Neural cell (in vitro differentiated cells): Measurements from ENCODE around the gene GNPTG. TPM values are rescaled to one million over a fixed set of nuclear protein-coding genes. Genes with fewer than 3 reads are reported as not detected.

Experiments
- H2AFZ ChIP-seq: fragments of 200-600, 300-800 bp; sonication (generic), shearing (Covaris generic); 2 replicates; pipeline ENCODE4 v1.6.0; 2014; ENCODE audit warnings: low read depth, mild to moderate bottlenecking, antibody characterized with exemption, low read length, moderate library complexity
- H3F3A ChIP-seq: fragments of 200-600 bp; shearing (Covaris generic); 2 replicates; pipeline ENCODE4 v1.6.1; 2016; ENCODE audit warnings: mild to moderate bottlenecking, moderate library complexity, mixed read lengths, antibody characterized with exemption, low read length; ENCODE audit not compliant: insufficient read depth, poor library complexity, severe bottlenecking
- H3K27ac ChIP-seq: fragments of 200-600, 300-800 bp; sonication (generic), shearing (Covaris generic); 2 replicates; pipeline ENCODE4 v1.5.1; 2014; ENCODE audit warnings: mild to moderate bottlenecking, low read length, moderate library complexity
- H3K27me3 ChIP-seq: fragments of 300-800, 200-600 bp; sonication (generic), shearing (Covaris generic); 2 replicates; pipeline ENCODE4 v1.6.0; 2014; ENCODE audit warnings: mild to moderate bottlenecking, low read depth, low read length, moderate library complexity; ENCODE audit not compliant: insufficient read depth
- H3K36me3 ChIP-seq: fragments of 300-800, 200-600 bp; sonication (generic), shearing (Covaris generic); 2 replicates; pipeline ENCODE4 v1.5.1; 2014; ENCODE audit warnings: mild to moderate bottlenecking, antibody characterized with exemption, low read length, moderate library complexity; ENCODE audit not compliant: insufficient read depth
- H3K4me2 ChIP-seq: fragments of 300-800, 200-600 bp; sonication (generic), shearing (Covaris generic); 2 replicates; pipeline ENCODE4 v1.6.0; 2014; ENCODE audit warnings: mild to moderate bottlenecking, low read length
- H3K4me3 ChIP-seq: fragments of 300-800, 200-600 bp; sonication (generic), shearing (Covaris generic); 2 replicates; pipeline ENCODE4 v1.5.1; 2014; ENCODE audit warnings: mild to moderate bottlenecking, low read length, moderate library complexity
- H3K79me2 ChIP-seq: fragments of 200-600 bp; shearing (Covaris generic); replicated peaks from 2 replicates; pipeline ENCODE4 v1.6.0; 2014; ENCODE audit warnings: mild to moderate bottlenecking, low read length, moderate library complexity; ENCODE audit not compliant: insufficient read depth
- H3K9ac ChIP-seq: fragments of 300-800, 200-600 bp; sonication (generic), shearing (Covaris generic); 2 replicates; pipeline ENCODE4 v1.6.1; 2016; ENCODE audit warnings: mild to moderate bottlenecking, low read length, mixed read lengths
- H3K9me2 ChIP-seq: fragments of 200-600 bp; shearing (Covaris generic); 2 replicates; pipeline ENCODE4 v1.6.1; 2016; ENCODE audit warnings: mild to moderate bottlenecking, low read length, mixed read lengths; ENCODE audit not compliant: insufficient read depth
- H3K9me3 ChIP-seq: fragments of 200-600, 300-800 bp; sonication (generic), shearing (Covaris generic); 2 replicates; pipeline ENCODE4 v1.6.1; 2016; ENCODE audit warnings: mild to moderate bottlenecking, mixed run types, low read length, moderate library complexity, mixed read lengths
- H4K20me1 ChIP-seq: fragments of 200-600 bp; shearing (Covaris generic); 2 replicates; pipeline ENCODE4 v1.6.1; 2016; ENCODE audit warnings: mild to moderate bottlenecking, mixed run types; ENCODE audit not compliant: insufficient read depth
- CTCF ChIP-seq: fragments of 450-650 bp; IDR thresholded peaks from 2 replicates; pipeline ENCODE4 v1.5.1; 2014; ENCODE audit warnings: antibody characterized with exemption, mild to moderate bottlenecking, moderate library complexity; ENCODE audit not compliant: poor library complexity, severe bottlenecking
- EP300 ChIP-seq: fragments of 450-650 bp; conservative IDR thresholded peaks from 2 replicates; pipeline ENCODE4 v1.6.1; 2014; ENCODE audit warnings: antibody characterized with exemption, mild to moderate bottlenecking, moderate library complexity; ENCODE audit not compliant: poor library complexity, severe bottlenecking
- EZH2 ChIP-seq: fragments of 200-600, 300-800 bp; shearing (Covaris generic), sonication (generic); IDR thresholded peaks from 2 replicates; pipeline ENCODE4 v1.6.1; 2014; ENCODE audit warnings: antibody characterized with exemption, low read length, borderline replicate concordance, mild to moderate bottlenecking; ENCODE audit not compliant: insufficient read depth, poor library complexity, severe bottlenecking
- MXI1 ChIP-seq: fragments of 450-650 bp; conservative IDR thresholded peaks from 2 replicates; pipeline ENCODE4 v1.6.1; 2014; ENCODE audit warnings: antibody characterized with exemption, mild to moderate bottlenecking; ENCODE audit not compliant: poor library complexity, severe bottlenecking
- POLR2AphosphoS5 ChIP-seq: IDR thresholded peaks from 2 replicates; pipeline ENCODE4 v1.6.1; 2012
- RAD21 ChIP-seq: fragments of 450-650 bp; conservative IDR thresholded peaks from 2 replicates; pipeline ENCODE4 v1.6.1; 2014; ENCODE audit warnings: antibody characterized with exemption, mild to moderate bottlenecking, moderate library complexity
- REST ChIP-seq: IDR thresholded peaks from 2 replicates; pipeline ENCODE4 v1.6.1; 2012; ENCODE audit warnings: borderline replicate concordance
- SMC3 ChIP-seq: fragments of 450-650 bp; conservative IDR thresholded peaks from 2 replicates; pipeline ENCODE4 v1.6.1; 2014; ENCODE audit warnings: antibody characterized with exemption, mild to moderate bottlenecking, moderate library complexity; ENCODE audit not compliant: poor library complexity
- TAF1 ChIP-seq: IDR thresholded peaks from 2 replicates; pipeline ENCODE4 v1.6.1; 2012; ENCODE audit warnings: low read depth
- polyA plus RNA-seq: library from polyadenylated mRNA; depleted of rRNA; stranded (reverse); fragments of >200 nt; gene quantifications from 2 replicates; pipeline ENCODE4 v1.2.3, GENCODE V29; 2014

GNPTG gene
- polyA plus RNA-seq, 1 donor from 2014 or later = 90.5 TPM

- H3K27ac ChIP-seq = no peak overlapping the region
Observed at GRCh38 chr16:1310832-1311200, 40.9 kb upstream of the GNPTG start.

GRCh38 chr16:1311212-1311737 lies 40.5 kb upstream of the GNPTG start:
- Histone ChIP-seq H3F3A (no peaks in the 10 kb centered on the region), H3K9ac (peak overlapping the region; percentile 83), H3K36me3 (no peaks in the 10 kb centered on the region), H3K9me2 (no peaks in the 10 kb centered on the region), H2AFZ (no peak overlapping the region), H3K9me3 (no peaks in the 10 kb centered on the region), H4K20me1 (peaks cover 52% of the 10 kb centered on the region), H3K4me2 (peak overlapping the region; percentile 93), H3K4me3 (peak overlapping the region; percentile 81), H3K27me3 (no peaks in the 10 kb centered on the region), H3K79me2 (peaks cover 50% of the 10 kb centered on the region), H3K27ac (no peak overlapping the region)
- no peak for TF ChIP-seq RAD21
- no peak for TF ChIP-seq TAF1
- no peak for TF ChIP-seq CTCF
- TF ChIP-seq POLR2AphosphoS5 = no peak
- TF ChIP-seq EZH2 = no peak
- TF ChIP-seq EP300 = no peak
- TF ChIP-seq MXI1 = no peak
- TF ChIP-seq SMC3 = no peak

More at GRCh38 chr16:1310832-1311200, 40.9 kb upstream of the GNPTG start:
- Histone ChIP-seq H3F3A (no peaks in the 10 kb centered on the region), H3K4me3 (peak overlapping the region; percentile 81), H3K9ac (peak overlapping the region; percentile 83), H4K20me1 (peaks cover 51% of the 10 kb centered on the region), H2AFZ (no peak overlapping the region), H3K79me2 (peaks cover 50% of the 10 kb centered on the region), H3K9me2 (no peaks in the 10 kb centered on the region), H3K36me3 (no peaks in the 10 kb centered on the region), H3K27me3 (no peaks in the 10 kb centered on the region), H3K9me3 (no peaks in the 10 kb centered on the region), H3K4me2 (peak overlapping the region; percentile 93)
- TF ChIP-seq CTCF (no peak), TAF1 (no peak), EZH2 (no peak), SMC3 (no peak), POLR2AphosphoS5 (no peak), REST (no peak), RAD21 (no peak), MXI1 (no peak), EP300 (no peak)
